ENCODE results near the gene GRIN3A.
"Not testable (repeated sequence)": the region's sequence is repeated elsewhere in the genome, so short reads cannot be mapped to it uniquely, and the experiment has no call there.

The GRIN3A gene

GRCh38 chr9:101574731-101575333 is 163.6 kb downstream of the GRIN3A start:
- no peak for DNase-seq

GRCh38 chr9:101572316-101572715 is 166.1 kb downstream of the GRIN3A start:
- peak in 1 of 2 donors; percentile 7 for DNase-seq

- DNase-seq = no peak
Measured at GRCh38 chr9:101571114-101571513, 167.3 kb downstream of the GRIN3A start.

GRCh38 chr9:101569741-101570501 is 168.5 kb downstream of the GRIN3A start:
- DNase-seq = peak; percentile 19 to 59

- no peak for DNase-seq
Measured at GRCh38 chr9:101567725-101568350, 170.6 kb downstream of the GRIN3A start.

GRCh38 chr9:101566904-101567724 is 171.3 kb downstream of the GRIN3A start:
- DNase-seq = peak; percentile 18 to 34

- no peak for DNase-seq
Measured at GRCh38 chr9:101564252-101564651, 174.2 kb downstream of the GRIN3A start.

GRCh38 chr9:101562966-101563365 is 175.5 kb downstream of the GRIN3A start:
- no peak for DNase-seq

GRCh38 chr9:101561740-101562139 is 176.7 kb downstream of the GRIN3A start:
- peak in 1 of 2 donors; percentile 23 for DNase-seq

GRCh38 chr9:101549472-101550098 is 188.9 kb downstream of the GRIN3A start:
- DNase-seq = not testable (repeated sequence)

GRCh38 chr9:101543098-101543735 is 195.2 kb downstream of the GRIN3A start:
- no peak for DNase-seq

GRCh38 chr9:101540069-101540468 is 198.4 kb downstream of the GRIN3A start:
- DNase-seq = no peak

GRCh38 chr9:101536938-101537337 is 201.5 kb downstream of the GRIN3A start:
- peak in 1 of 2 donors; percentile 13 for DNase-seq

GRCh38 chr9:101536351-101536750 is 202.1 kb downstream of the GRIN3A start:
- no peak for DNase-seq

GRCh38 chr9:101533334-101534204 is 204.9 kb downstream of the GRIN3A start, which contains the start of gene RNF20:
Gene RNF20, plus strand, starts transcription at chr9:101533853. Its CDS starts 1,571 bp downstream, at chr9:101535424.
- peak; percentile 98 for DNase-seq

- DNase-seq = peak; percentile 77 to 84
Measured at GRCh38 chr9:101530076-101530711, 208.3 kb downstream of the GRIN3A start.

- no peak for DNase-seq
Measured at GRCh38 chr9:101528015-101528414, 210.4 kb downstream of the GRIN3A start.

GRCh38 chr9:101527066-101527465 is 211.4 kb downstream of the GRIN3A start:
- DNase-seq = no peak

GRCh38 chr9:101524371-101524770 is 214.1 kb downstream of the GRIN3A start:
- DNase-seq = no peak
